Measurements from ENCODE around the gene C5orf34.

DNA sequence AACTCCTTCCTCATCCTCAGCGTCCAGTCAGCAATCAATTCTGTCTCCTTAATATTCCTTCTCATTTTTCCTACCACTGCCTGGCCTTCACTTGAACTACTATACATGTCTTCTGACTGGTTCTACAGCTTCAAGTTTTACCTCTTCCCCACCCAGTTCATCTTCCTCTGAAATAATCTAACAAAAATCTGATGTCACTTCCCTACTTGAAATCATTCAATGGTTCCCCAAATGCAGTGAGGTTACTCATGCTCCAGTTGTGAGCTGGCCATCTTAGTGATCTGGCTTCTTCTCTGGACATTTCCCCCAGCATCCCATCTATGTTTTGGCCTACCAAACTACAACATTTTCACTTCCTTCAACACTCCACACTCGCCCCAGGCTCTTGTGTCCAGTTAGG is 16.4 kb downstream of the C5orf34 start:
- TF ChIP-seq POLR2A (IDR thresholded peaks at IDR 0.05) (no peak), CTCF (IDR thresholded peaks at IDR 0.05) (no peak)
